HG02885 (cell line): ENCODE results near the gene PHF19.

ENCODE experiments used
- ATAC-seq: cut with Tn5 transposase; IDR thresholded peaks from one replicate; pipeline ENCODE4 v1.9.1; 2021; ENCODE audit warnings: mild to moderate bottlenecking; ENCODE audit not compliant: unreplicated experiment, poor library complexity

PHF19 gene

DNA sequence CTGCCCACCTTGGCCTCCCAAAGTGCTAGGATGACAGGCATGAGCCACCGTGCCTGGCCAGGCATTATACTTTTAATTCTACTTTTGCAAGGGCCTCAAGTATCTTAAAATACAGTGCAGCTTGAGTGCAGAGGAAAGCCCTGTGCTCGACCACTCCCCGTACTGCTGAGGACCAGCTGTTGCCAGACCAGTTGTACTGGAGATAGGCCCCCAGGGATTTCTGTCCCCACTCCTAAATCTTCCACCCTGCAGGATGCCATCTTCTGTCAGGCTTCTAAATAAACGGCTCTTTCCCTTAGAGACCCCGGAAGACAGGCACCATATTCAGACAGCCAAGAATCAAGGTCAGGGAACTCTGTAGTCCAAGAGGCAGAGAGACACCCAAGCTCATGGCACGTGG, 17.6 kb downstream of the PHF19 start:
- ATAC-seq = no peak

- no peak for ATAC-seq
Observed at GRCh38 chr9:120857902-120858301, 19.1 kb downstream of the PHF19 start.

- ATAC-seq = no peak
Observed at GRCh38 chr9:120857481-120857880, 19.5 kb downstream of the PHF19 start.

- ATAC-seq = no peak
Observed at GRCh38 chr9:120856700-120857099, 20.3 kb downstream of the PHF19 start.

DNA sequence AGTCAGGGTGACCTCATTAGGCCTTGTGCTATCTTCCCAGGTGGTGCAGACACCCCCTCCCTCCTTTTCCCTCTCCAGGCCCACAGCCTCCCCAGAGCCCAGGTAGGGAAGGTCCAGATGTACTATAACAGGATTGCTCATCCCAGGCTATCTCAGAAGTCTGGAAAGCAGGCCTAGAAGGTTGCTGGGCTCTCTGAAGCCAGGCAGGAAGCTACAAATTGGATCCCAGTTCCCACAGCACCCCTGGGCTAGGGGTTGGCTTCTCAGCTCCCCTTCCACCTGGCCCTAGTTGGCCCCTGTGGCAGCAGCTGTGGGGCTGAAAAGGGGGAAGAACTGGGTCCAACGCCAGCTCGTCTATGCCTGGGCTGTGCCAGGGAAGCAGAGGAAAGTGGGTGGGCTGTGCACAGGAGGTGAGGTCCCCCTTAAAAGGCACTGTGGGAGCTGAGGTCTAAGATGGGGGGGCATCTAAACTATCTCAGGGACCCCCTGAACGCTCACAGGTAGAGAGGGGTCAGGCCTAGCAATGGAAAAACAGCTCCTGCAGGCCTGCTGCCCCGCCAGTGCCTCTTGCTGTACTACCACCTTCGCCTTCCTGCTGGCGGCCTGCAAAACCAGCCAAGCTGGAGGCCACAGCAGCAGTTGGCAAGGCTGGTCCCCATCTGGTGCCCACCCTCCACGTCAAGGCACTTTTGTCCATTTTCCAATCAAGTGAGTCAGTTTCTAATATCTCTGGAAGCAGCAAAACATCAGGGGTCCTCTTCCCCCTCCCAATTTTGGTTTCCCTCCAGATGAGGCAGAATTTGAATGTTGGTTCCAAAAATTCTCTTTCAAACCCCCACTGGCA, 20.9 kb downstream of the PHF19 start:
- ATAC-seq = no peak

GRCh38 chr9:120854596-120855327, 22.2 kb downstream of the PHF19 start:
- ATAC-seq = no peak

GRCh38 chr9:120853198-120853597, 23.8 kb downstream of the PHF19 start:
- no peak for ATAC-seq

GRCh38 chr9:120852240-120853010, 24.6 kb downstream of the PHF19 start:
- ATAC-seq = no peak

GRCh38 chr9:120851449-120851848, 25.5 kb downstream of the PHF19 start:
- ATAC-seq = no peak

DNA sequence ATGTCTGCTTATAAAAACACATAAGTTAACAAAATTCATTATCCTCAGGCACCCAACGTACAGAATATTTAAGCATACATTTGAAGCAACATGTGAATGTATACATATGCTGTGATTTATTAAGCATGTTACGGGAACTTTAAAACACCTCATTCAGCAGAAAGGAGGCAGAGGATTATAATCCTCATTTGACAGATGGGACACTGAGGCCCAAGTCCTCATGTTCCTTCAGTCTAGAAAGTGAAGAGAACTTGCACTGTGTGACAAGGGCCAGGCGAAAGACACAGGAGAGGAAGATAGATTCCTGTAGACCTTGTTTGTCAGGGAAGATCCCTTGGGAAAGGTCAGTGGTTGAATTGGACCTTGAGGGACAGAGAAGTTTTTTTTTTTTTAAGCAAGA, 26.7 kb downstream of the PHF19 start:
- no peak for ATAC-seq

DNA sequence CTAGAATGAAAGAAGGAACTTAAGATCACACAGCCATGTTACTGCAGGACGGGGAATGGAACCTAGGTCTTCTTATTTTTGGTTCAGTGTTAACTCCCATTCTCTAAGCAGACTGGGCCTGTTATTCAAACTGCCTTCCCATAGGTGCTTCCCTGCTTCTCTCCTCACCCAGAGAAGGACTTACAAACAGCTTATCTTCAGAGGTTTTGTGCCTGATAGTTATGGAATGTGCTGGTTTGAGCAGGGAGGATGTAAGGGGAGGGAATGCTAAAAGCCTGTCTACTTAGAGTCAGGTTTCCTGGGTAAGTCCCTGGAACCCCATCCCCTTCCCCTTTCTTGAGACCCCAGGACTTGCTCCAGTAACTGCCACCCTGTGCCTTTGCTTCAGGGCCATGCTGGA, 30.1 kb downstream of the PHF19 start:
- ATAC-seq = no peak

DNA sequence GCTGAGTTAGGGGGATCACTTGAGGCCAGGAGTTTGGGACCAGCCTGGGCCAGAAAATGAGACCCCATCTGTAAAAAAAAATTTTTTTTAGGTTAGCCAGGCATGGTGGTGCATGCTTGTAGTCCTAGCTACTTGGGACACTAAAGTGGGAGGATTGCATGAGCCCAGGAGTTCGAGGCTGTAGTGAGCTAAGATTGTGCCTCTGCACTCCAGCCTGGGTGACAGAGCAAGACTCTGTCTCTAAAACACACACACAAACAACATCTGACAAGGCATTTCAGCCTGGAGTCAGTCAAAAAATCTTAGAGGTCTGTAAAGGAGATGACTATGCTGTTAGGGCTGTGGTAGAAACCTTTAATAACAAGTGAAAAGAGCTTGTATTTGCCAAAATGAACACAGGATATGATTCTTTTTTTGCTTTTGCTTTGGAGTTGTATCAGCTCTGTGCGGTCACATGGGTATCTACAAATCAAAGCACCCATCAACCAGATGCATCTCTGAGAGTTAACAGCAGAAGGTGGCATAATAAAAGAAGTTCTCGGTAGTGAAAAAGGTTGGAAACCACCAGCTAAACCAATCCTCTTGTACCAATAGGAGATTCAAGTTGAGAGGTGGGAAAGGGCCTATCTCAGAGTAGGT, 30.6 kb downstream of the PHF19 start:
- no peak for ATAC-seq

GRCh38 chr9:120845255-120845654, 31.7 kb downstream of the PHF19 start:
- no peak for ATAC-seq

GRCh38 chr9:120842685-120843485, 34.1 kb downstream of the PHF19 start, which contains the start of gene PSMD5:
PSMD5 (minus strand) TSS chr9:120842922; CDS start chr9:120842909, 13 bp downstream.
- ATAC-seq = peak; percentile 99

DNA sequence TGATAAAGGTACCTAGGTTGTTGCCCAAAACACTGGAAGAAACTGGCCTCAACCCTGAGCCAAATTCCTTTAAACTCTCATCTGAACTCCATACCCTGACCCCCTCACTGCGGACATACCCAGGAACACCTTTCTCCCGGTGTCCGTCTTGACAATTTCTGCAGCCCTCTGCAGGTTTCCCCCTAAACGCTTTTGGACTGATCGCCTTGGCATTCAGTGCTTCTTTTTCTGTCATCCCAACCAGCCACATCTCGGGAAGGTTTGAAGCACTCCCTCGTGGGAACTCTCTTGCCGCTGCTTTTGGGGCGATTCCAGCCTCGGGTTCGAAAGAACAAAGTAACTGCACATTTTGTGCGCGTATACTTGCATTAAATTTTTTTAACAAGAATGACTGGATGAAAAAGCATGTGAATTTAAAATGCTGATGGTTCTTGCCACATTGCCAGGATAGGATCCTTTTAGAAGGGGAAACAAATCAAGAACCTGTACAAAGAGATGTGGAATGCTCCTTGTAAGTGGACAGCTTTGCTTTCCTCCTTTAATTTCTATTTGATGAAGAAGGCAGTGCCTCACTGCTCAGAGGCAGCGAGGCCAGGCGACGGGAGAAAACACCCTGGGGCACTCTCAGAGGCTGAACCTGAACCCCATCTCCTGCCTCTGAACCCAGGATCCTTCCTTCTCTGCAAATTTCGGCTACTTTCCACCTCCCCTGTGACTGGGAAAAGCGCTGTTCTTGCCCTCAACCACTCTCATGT, 34.9 kb downstream of the PHF19 start:
- peak; percentile 11 for ATAC-seq

GRCh38 chr9:120839146-120839545, 37.8 kb downstream of the PHF19 start:
- ATAC-seq = no peak

DNA sequence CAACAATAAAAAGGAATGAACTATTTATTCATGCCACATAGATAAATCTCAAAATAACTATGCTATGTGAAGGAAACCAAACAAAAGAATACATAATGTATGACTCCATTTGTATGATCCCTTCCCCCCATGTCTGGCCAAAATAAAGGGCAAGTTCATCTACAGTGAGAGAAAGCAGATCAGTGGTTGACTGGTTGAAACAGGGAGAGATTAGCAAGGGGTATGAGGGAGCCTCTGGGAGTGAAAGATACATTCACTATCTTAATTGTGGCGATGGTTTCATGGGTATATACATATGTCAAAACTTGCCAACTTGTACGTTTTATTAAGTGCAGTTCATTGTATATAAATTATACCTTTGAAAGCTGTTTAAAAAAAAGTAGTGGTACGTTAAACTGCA, 39.1 kb downstream of the PHF19 start:
- ATAC-seq = no peak

- no peak for ATAC-seq
Observed at GRCh38 chr9:120833325-120833724, 43.7 kb downstream of the PHF19 start.

DNA sequence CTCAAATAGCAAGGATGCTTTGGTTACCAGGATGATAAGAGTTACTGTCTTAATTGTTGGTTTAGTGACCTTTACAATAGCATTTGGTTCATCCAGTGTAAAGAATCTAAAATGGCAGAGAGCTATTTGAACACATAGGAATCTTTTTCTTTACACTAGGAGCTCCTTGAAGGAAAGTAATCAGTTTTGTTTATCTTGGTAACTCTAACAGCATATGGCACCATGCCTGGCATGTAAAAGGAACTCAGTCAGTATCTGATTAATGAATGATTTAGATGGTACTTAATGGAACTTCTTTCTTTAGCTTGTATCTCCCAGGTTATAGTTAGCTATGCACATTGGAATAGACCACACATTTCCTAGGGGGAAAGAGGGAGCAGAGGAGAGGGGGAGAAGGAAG, 44.2 kb downstream of the PHF19 start:
- no peak for ATAC-seq
